ENCODE results near the gene LRP10. TPM values are rescaled to one million over a fixed set of nuclear protein-coding genes. Genes with fewer than 3 reads are reported as not detected.

LRP10 gene
- total RNA-seq, 2 donors from 2014 or later: 204 to 222 TPM

DNA sequence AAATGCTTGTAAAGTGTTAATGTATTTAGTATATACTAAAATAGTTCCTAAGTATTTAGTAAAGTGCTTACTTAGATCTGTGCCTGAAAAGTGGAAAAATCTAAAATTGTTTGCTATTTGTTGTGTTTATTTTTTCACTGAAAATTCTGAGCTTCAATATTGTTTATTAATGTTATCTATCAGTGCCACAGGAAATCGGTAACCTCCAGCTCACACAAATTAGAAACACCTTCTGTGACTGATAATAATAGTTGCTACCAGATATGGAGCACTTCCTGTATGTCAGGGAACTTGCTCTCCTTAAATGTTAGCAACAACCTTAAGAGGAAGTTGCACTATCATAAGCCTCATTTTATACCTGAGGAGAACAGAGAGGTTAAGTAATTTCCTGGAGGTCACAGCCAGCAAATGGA lies 723 bp upstream of the LRP10 start:
- TF ChIP-seq CTCF (IDR thresholded peaks at IDR 0.05): no peak
- Histone ChIP-seq H3K9me3 (no peaks in the 10 kb centered on the region), H3K9ac (ENCODE audit: low read depth in 2 of 2, low read length in 2 of 2) (peak overlapping the region; percentile 95 to 98), H3K4me1 (peaks cover 7% of the 10 kb centered on the region), H3K27me3 (no peaks in the 10 kb centered on the region), H3K4me3 (peak overlapping the region; percentile 57), H3K36me3 (peaks cover 17% of the 10 kb centered on the region), H3K27ac (peak overlapping the region; percentile 99)
- DNase-seq: no peak
- intact Hi-C loops (cut with DNase I): no loop called here

DNA sequence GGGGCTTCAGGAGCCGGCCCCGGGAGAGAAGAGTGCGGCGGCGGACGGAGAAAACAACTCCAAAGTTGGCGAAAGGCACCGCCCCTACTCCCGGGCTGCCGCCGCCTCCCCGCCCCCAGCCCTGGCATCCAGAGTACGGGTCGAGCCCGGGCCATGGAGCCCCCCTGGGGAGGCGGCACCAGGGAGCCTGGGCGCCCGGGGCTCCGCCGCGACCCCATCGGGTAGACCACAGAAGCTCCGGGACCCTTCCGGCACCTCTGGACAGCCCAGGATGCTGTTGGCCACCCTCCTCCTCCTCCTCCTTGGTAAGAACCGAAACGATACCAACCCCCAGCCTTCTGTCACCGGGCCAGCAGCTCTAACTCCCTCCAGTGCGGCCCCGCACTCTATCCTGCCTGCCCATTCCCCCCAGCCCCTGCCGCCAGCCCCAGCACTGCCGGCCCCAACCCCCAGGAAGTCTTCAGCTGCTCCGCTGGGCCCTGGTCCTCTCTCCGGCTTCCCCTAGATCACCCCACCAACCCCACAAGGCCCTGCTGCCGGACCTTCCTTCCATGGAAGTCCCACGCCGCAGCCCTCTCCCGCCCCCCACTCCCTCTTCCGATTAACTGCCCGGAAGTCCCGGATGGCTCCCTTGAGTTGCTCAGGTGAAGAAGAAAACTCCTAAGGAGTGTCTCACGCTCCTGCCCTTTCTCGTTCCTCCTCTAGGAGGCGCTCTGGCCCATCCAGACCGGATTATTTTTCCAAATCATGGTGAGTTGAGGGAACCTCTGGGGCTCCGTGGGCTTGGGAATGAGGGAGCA lies 693 bp downstream of the LRP10 start:
- DNase-seq: peak; percentile 94
- H3K27me3 ChIP-seq: no peaks in the 10 kb centered on the region
- peak overlapping the region; percentile 99 for H3K27ac ChIP-seq
- peaks cover 31% of the 10 kb centered on the region for H3K36me3 ChIP-seq
- H3K4me3 ChIP-seq: peak overlapping the region; percentile 57
- no peaks in the 10 kb centered on the region for H3K9me3 ChIP-seq
- peaks cover 7% of the 10 kb centered on the region for H3K4me1 ChIP-seq
- peak; percentile 95 for TF ChIP-seq CTCF (IDR thresholded peaks at IDR 0.05)
- intact Hi-C loops (cut with DNase I): no loop called here
- H3K9ac ChIP-seq (ENCODE audit: low read depth in 2 of 2, low read length in 2 of 2): peak overlapping the region; percentile 95 to 98

- Histone ChIP-seq H3K27ac (peak overlapping the region; percentile 99), H3K4me1 (peaks cover 7% of the 10 kb centered on the region), H3K9ac (ENCODE audit: low read depth in 2 of 2, low read length in 2 of 2) (peak overlapping the region; percentile 95 to 98), H3K4me3 (peak overlapping the region; percentile 57), H3K9me3 (no peaks in the 10 kb centered on the region), H3K27me3 (no peaks in the 10 kb centered on the region), H3K36me3 (peaks cover 37% of the 10 kb centered on the region)
- TF ChIP-seq CTCF (IDR thresholded peaks at IDR 0.05): no peak
- DNase-seq: no peak
- intact Hi-C loops (cut with DNase I): no loop called here
These were observed 1.4 kb downstream of the LRP10 start for GRCh38 chr14:22872833-22873520.

GRCh38 chr14:22875003-22875747 lies 3.6 kb downstream of the LRP10 start:
- peaks cover 7% of the 10 kb centered on the region for H3K4me1 ChIP-seq
- H3K27ac ChIP-seq: no peak overlapping the region
- H3K9me3 ChIP-seq: no peaks in the 10 kb centered on the region
- no peak overlapping the region for H3K4me3 ChIP-seq
- DNase-seq: no peak
- H3K9ac ChIP-seq (ENCODE audit: low read depth in 2 of 2, low read length in 2 of 2): no peak overlapping the region
- TF ChIP-seq CTCF (IDR thresholded peaks at IDR 0.05): no peak
- intact Hi-C loops (cut with DNase I): no loop called here
- H3K27me3 ChIP-seq: no peaks in the 10 kb centered on the region
- peaks cover 37% of the 10 kb centered on the region for H3K36me3 ChIP-seq

GRCh38 chr14:22875748-22876319 lies 4.3 kb downstream of the LRP10 start:
- no peak for TF ChIP-seq CTCF (IDR thresholded peaks at IDR 0.05)
- intact Hi-C loops (cut with DNase I): no loop called here
- DNase-seq: no peak
- Histone ChIP-seq H3K27ac (no peak overlapping the region), H3K9me3 (no peaks in the 10 kb centered on the region), H3K4me3 (no peak overlapping the region), H3K9ac (ENCODE audit: low read depth in 2 of 2, low read length in 2 of 2) (no peak overlapping the region), H3K4me1 (peaks cover 7% of the 10 kb centered on the region), H3K36me3 (peaks cover 37% of the 10 kb centered on the region), H3K27me3 (no peaks in the 10 kb centered on the region)
